Heart left ventricle (tissue), 16 donors: ENCODE results near the gene XIRP2. TPM values are rescaled to one million over a fixed set of nuclear protein-coding genes. Genes with fewer than 3 reads are reported as not detected.

Source experiments
- ATAC-seq, 4 donors: fragments of 200-7000 bp; cut with Tn5 transposase; one replicate each; pipeline ENCODE4 v1.9.1; 2020 to 2022; ENCODE audit warnings: moderate library complexity in 4 of 4, mild to moderate bottlenecking in 3 of 4, moderate number of reproducible peaks in 1 of 4
- DNase-seq, 5 donors: peaks; one replicate each; pipeline ENCODE4 v3.0.0-alpha.2; 2020
- H3K27ac ChIP-seq, 12 donors: fragments of 200-600 bp; sonication (generic) in 4 of 12; one replicate each; pipeline versions ENCODE4 v1.5.0 to v1.8.0; 2016 to 2022; ENCODE audit warnings: mild to moderate bottlenecking in 2 of 12
- H3K27me3 ChIP-seq, 9 donors: fragments of 200-600 bp; sonication (generic) in 2 of 9; one replicate each; pipeline versions ENCODE4 v1.5.1 to v1.8.0; 2016 to 2022; ENCODE audit warnings: mild to moderate bottlenecking in 3 of 9
- H3K36me3 ChIP-seq, 9 donors: fragments of 200-600 bp; sonication (generic) in 2 of 9; one replicate each; pipeline versions ENCODE4 v1.5.0 to v1.8.0; 2018 to 2022; ENCODE audit warnings: mild to moderate bottlenecking in 2 of 9
- H3K4me1 ChIP-seq, 12 donors: fragments of 200-600 bp; sonication (generic) in 4 of 12; one replicate each; pipeline versions ENCODE4 v1.5.0 to v1.8.0; 2016 to 2022; ENCODE audit warnings: mild to moderate bottlenecking in 3 of 12
- H3K4me3 ChIP-seq, 12 donors: fragments of 200-600 bp; sonication (generic) in 4 of 12; one replicate each; pipeline versions ENCODE4 v1.5.0 to v1.8.0; 2017 to 2022; ENCODE audit warnings: mild to moderate bottlenecking in 9 of 12, moderate library complexity in 4 of 12
- H3K9me3 ChIP-seq, 12 donors: fragments of 200-600 bp; sonication (generic) in 4 of 12; one replicate each; pipeline versions ENCODE4 v1.5.0 to v1.8.0; 2016 to 2022; ENCODE audit warnings: mild to moderate bottlenecking in 1 of 12
- POLR2A ChIP-seq, 2 donors: fragments of 450-650 bp; IDR thresholded peaks; one replicate each; pipeline ENCODE4 v1.6.1; 2017; ENCODE audit warnings: antibody characterized with exemption in 2 of 2, mild to moderate bottlenecking in 2 of 2, moderate library complexity in 2 of 2
- WGBS, 4 donors: extraction: QIAGEN DNeasy Blood & Tissue Kit in 2 of 4; methylation state at CpG; one replicate each; pipeline versions ENCODE4 v1.1.5 to v1.1.7; 2013 to 2018; 5-methylcytosine and 5-hydroxymethylcytosine counted together
- intact Hi-C, 10 donors: fragments of 100-400 bp; cut with DNase I; formaldehyde crosslinking; loops; one replicate each; pipeline versions ENCODE4 v1.11.1 to v1.14.2; 2022
- polyA plus RNA-seq, 2 donors: library from polyadenylated mRNA; stranded (reverse); fragments of 200-250 nt; gene quantifications; one replicate each; pipeline ENCODE4 v1.2.3, GENCODE V29; 2013
- total RNA-seq, 9 donors: library from RNA; depleted of rRNA in 2 of 9; stranded (reverse); fragments of >200 nt in 2 of 9; fragmentation: NEBNext Ultra II Directional in 3 of 9; extraction: Animal tissue kit (Norgen Biotek cat#: 25700) in 3 of 9; gene quantifications; one replicate each; pipeline versions ENCODE4 v1.1.0 to v1.2.4, GENCODE V29; 2016 to 2023
- TF ChIP-seq, protein P1 (sequence below), 12 donors: fragments of 200-600 bp; sonication (generic) in 4 of 12; IDR thresholded peaks; one replicate each; pipeline versions ENCODE4 v1.5.0 to v1.8.0; 2018 to 2022; ENCODE audit warnings: antibody characterized with exemption in 12 of 12, mild to moderate bottlenecking in 5 of 12
- donor health status: ischemic (EF 13 %, LVEDD 7.1; RV severe dilation, severe dysfunction).
- donor health status: healthy with polysubstance abuse.
- donor health status: DM: no; HTN: yes; CAD: no.
- donor health status: DM: no; HTN: no; CAD: no.
- donor health status: ischemic (EF 25% LVEDD 6.9; RV normal size, moderate dysfunction).
- donor health status: ischemic (EF 25% LVEDD 5.7; RV mildly dilated, moderate dysfunction).
- donor health status: healthy.
- donor health status: DM: yes; HTN: yes; CAD: no.
- donor health status: ischemic (EF 35%, LVEDD 5.7; RV mildly dilated, moderate dysfunction).
- donor health status: nonischemic (EF 11% LVEDD 7.7; RV severe dilation, severe dysfunction).
- donor health status: DM: yes; HTN: yes; CAD: no.
- donor health status: PGD.
- donor health status: ischemic (EF 29% LVEDD 5.4; RV normal size, mild dysfunction).
- donor health status: nonischemic (EF 23%, LVEDD 6.1; RV moderate dilation, normal function).

Gene XIRP2
- total and polyA plus RNA-seq, 11 donors, result 227 to 2,395 (median 626) TPM

GRCh38 chr2:167249197-167249596 is 360.9 kb downstream of the XIRP2 start:
- no peak overlapping the region for H3K4me3 ChIP-seq
- no peak for TF ChIP-seq POLR2A (IDR thresholded peaks at IDR 0.05)
- TF ChIP-seq, protein P1, sequence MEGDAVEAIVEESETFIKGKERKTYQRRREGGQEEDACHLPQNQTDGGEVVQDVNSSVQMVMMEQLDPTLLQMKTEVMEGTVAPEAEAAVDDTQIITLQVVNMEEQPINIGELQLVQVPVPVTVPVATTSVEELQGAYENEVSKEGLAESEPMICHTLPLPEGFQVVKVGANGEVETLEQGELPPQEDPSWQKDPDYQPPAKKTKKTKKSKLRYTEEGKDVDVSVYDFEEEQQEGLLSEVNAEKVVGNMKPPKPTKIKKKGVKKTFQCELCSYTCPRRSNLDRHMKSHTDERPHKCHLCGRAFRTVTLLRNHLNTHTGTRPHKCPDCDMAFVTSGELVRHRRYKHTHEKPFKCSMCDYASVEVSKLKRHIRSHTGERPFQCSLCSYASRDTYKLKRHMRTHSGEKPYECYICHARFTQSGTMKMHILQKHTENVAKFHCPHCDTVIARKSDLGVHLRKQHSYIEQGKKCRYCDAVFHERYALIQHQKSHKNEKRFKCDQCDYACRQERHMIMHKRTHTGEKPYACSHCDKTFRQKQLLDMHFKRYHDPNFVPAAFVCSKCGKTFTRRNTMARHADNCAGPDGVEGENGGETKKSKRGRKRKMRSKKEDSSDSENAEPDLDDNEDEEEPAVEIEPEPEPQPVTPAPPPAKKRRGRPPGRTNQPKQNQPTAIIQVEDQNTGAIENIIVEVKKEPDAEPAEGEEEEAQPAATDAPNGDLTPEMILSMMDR (IDR thresholded peaks at IDR 0.05), result no peak
- H3K27me3 ChIP-seq, result no peaks in the 10 kb centered on the region
- H3K27ac ChIP-seq, result no peak overlapping the region
- H3K4me1 ChIP-seq, result no peaks in the 10 kb centered on the region
- WGBS, 4 donors, result 35 to 40% (median 38%) methylated on average over 4 of the region's 4 CpGs
- intact Hi-C loops, result no loop called here
- no peaks in the 10 kb centered on the region for H3K9me3 ChIP-seq
- peaks cover 0 to 84% (median 0%) of the 10 kb centered on the region in 9 donors for H3K36me3 ChIP-seq
- DNase-seq (no peak), ATAC-seq (no peak)

- Histone ChIP-seq H3K36me3 (peaks cover 0 to 80% (median 0%) of the 10 kb centered on the region in 9 donors), H3K9me3 (no peaks in the 10 kb centered on the region), H3K27me3 (no peaks in the 10 kb centered on the region), H3K4me1 (no peaks in the 10 kb centered on the region), H3K4me3 (no peak overlapping the region), H3K27ac (no peak overlapping the region)
- 71 to 80% (median 76%) methylated on average over 2 of the region's 2 CpGs for whole genome bisulfite sequencing, 4 donors
- ATAC-seq, result no peak
- no peak for TF ChIP-seq POLR2A (IDR thresholded peaks at IDR 0.05)
- TF ChIP-seq, protein P1 (IDR thresholded peaks at IDR 0.05), result no peak
- DNase-seq, result no peak
- intact Hi-C loops, result no loop called here
Observed at GRCh38 chr2:167253025-167253424, 364.7 kb downstream of the XIRP2 start.

- Histone ChIP-seq H3K27ac (no peak overlapping the region), H3K4me1 (no peaks in the 10 kb centered on the region), H3K36me3 (peaks cover 0 to 82% (median 0%) of the 10 kb centered on the region in 9 donors), H3K4me3 (no peak overlapping the region), H3K27me3 (no peaks in the 10 kb centered on the region), H3K9me3 (no peaks in the 10 kb centered on the region)
- WGBS, 4 donors, result 63 to 79% (median 71%) methylated on average over 1 of the region's 1 CpG
- intact Hi-C loops, result no loop called here
- DNase-seq (no peak), ATAC-seq (no peak)
- TF ChIP-seq POLR2A (IDR thresholded peaks at IDR 0.05), result no peak
- TF ChIP-seq, protein P1 (IDR thresholded peaks at IDR 0.05), result no peak
Observed at GRCh38 chr2:167254721-167255120, 366.4 kb downstream of the XIRP2 start.

GRCh38 chr2:167258712-167259111 is 370.4 kb downstream of the XIRP2 start:
- intact Hi-C loops, result no loop called here
- 56 to 72% (median 63%) methylated on average over 3 of the region's 3 CpGs for WGBS, 4 donors
- ATAC-seq, result no peak
- no peak overlapping the region for H3K4me3 ChIP-seq
- H3K27me3 ChIP-seq, result no peaks in the 10 kb centered on the region
- no peaks in the 10 kb centered on the region for H3K9me3 ChIP-seq
- no peak for TF ChIP-seq POLR2A (IDR thresholded peaks at IDR 0.05)
- TF ChIP-seq, protein P1 (IDR thresholded peaks at IDR 0.05), result no peak
- H3K27ac ChIP-seq, result no peak overlapping the region
- no peak for DNase-seq
- H3K4me1 ChIP-seq, result no peaks in the 10 kb centered on the region
- peaks cover 0 to 57% (median 0%) of the 10 kb centered on the region in 9 donors for H3K36me3 ChIP-seq
